Measurements from ENCODE around the gene VASH2.

GRCh38 chr1:212987702-212988322, 37.5 kb downstream of the VASH2 start:
- TF ChIP-seq CTCF (conservative IDR thresholded peaks at IDR 0.05; ENCODE audit: low read depth in 2 of 2) = no peak
- TF ChIP-seq ETS1 (IDR thresholded peaks at IDR 0.05) = no peak
- TF ChIP-seq REST (IDR thresholded peaks at IDR 0.05; ENCODE audit: unreplicated experiment) = no peak
- TF ChIP-seq EZH2phosphoT487 (IDR thresholded peaks at IDR 0.05; ENCODE audit: unreplicated experiment) = no peak
- TF ChIP-seq CREB1 (CRISPR knock-in tag; IDR thresholded peaks at IDR 0.05; ENCODE audit: low read depth) = no peak
- no peak for TF ChIP-seq EZH2 (IDR thresholded peaks at IDR 0.05; ENCODE audit: low read depth, unreplicated experiment)
- TF ChIP-seq POLR2AphosphoS5 (IDR thresholded peaks at IDR 0.05; ENCODE audit: low read depth) = no peak
